Loucy (cell line): Measurements from ENCODE around the gene SARM1.

Experiments used
- EZH2phosphoT487 ChIP-seq: fragments of 200-600 bp; IDR thresholded peaks from 2 replicates; pipeline ENCODE4 v1.6.1; 2018; ENCODE audit warnings: antibody characterized with exemption, mild to moderate bottlenecking, moderate library complexity, borderline replicate concordance
- TF ChIP-seq, protein P1 (sequence below): fragments of 200-600 bp; sonication (generic); conservative IDR thresholded peaks from 2 replicates; pipeline ENCODE4 v1.5.1; 2014; ENCODE audit warnings: mild to moderate bottlenecking, antibody characterized with exemption, low read length

DNA sequence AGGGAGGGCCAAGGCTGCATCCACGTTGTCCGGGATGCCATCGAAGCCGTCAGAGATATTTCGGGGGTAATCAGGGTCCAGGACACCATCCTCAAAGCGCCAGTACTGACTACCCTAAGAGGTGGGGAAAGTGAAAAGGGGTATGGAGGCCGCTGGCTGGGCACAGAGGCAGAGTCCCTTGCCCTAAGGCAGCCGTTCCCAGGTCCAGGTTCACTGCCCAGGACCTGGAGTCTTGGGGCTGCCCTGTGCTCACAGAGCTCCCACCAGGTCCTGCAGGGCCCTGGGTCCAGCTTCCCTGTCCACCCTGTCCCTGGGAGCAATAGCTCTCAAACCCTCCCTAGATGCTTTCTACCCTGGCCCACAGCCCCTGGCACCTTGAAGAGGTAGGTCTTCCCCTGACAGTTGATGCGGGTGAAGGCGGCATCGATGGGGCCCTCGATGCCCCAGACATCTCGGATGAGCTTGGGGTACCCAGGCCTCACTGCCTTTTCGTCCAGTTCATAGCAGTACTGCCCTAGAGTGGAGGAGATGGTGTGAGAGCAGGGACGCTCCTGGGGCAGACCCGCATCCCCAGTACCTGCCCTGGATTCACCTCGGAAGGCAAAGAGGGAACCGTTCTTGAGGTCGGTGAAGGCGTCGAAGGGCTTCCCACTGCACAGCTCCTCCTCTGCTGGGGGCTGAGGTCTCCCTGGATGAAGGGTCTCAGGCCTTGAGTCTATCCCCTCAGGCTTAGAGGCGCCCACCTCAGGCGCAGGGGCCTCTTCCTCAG lies 2.4 kb upstream of the SARM1 start:
- TF ChIP-seq, protein P1, sequence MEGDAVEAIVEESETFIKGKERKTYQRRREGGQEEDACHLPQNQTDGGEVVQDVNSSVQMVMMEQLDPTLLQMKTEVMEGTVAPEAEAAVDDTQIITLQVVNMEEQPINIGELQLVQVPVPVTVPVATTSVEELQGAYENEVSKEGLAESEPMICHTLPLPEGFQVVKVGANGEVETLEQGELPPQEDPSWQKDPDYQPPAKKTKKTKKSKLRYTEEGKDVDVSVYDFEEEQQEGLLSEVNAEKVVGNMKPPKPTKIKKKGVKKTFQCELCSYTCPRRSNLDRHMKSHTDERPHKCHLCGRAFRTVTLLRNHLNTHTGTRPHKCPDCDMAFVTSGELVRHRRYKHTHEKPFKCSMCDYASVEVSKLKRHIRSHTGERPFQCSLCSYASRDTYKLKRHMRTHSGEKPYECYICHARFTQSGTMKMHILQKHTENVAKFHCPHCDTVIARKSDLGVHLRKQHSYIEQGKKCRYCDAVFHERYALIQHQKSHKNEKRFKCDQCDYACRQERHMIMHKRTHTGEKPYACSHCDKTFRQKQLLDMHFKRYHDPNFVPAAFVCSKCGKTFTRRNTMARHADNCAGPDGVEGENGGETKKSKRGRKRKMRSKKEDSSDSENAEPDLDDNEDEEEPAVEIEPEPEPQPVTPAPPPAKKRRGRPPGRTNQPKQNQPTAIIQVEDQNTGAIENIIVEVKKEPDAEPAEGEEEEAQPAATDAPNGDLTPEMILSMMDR, result no peak
- no peak for TF ChIP-seq EZH2phosphoT487
